HEK293T (cell line): ENCODE measurements around the gene TOM1L1.

Source experiments
- CTCF ChIA-PET: fragments of 350-600 bp; formaldehyde crosslinking; extraction: SDS; loops from one replicate; lab custom pipeline; 2021; ENCODE audit warnings: antibody characterized with exemption, inconsistent platforms; lab: Yijun Ruan, JAX
- POLR2A ChIA-PET: fragments of 350-600 bp; formaldehyde crosslinking; extraction: SDS; loops from one replicate; lab custom pipeline; 2020; ENCODE audit warnings: antibody characterized with exemption, inconsistent platforms; lab: Yijun Ruan, JAX
- DNase-seq: peaks from one replicate; pipeline ENCODE4 v3.0.0; 2012; ENCODE audit warnings: mixed read lengths; ENCODE audit errors: extremely low spot score
- ARNT ChIP-seq: fragments of 450-650 bp; IDR thresholded peaks from 2 replicates; pipeline ENCODE4 v1.6.1; 2017; ENCODE audit warnings: mild to moderate bottlenecking
- BHLHE40 ChIP-seq: fragments of 450-650 bp; IDR thresholded peaks from 2 replicates; pipeline ENCODE4 v1.6.1; 2016; ENCODE audit warnings: mild to moderate bottlenecking, moderate library complexity, borderline replicate concordance
- CTBP1 ChIP-seq: fragments of 450-650 bp; IDR thresholded peaks from 2 replicates; pipeline ENCODE4 v1.6.1; 2016; ENCODE audit warnings: borderline replicate concordance
- ELF4 ChIP-seq: fragments of 450-650 bp; IDR thresholded peaks from 2 replicates; pipeline ENCODE4 v1.6.1; 2017; ENCODE audit warnings: antibody characterized with exemption
- FOXA1 ChIP-seq: fragments of 450-650 bp; IDR thresholded peaks from 2 replicates; pipeline ENCODE4 v1.6.1; 2016; ENCODE audit warnings: mild to moderate bottlenecking
- FOXK2 ChIP-seq: fragments of 450-650 bp; IDR thresholded peaks from 2 replicates; pipeline ENCODE4 v1.6.1; 2016; ENCODE audit warnings: mild to moderate bottlenecking
- FOXM1 ChIP-seq: fragments of 450-650 bp; IDR thresholded peaks from 2 replicates; pipeline ENCODE4 v1.6.1; 2017; ENCODE audit warnings: mild to moderate bottlenecking, borderline replicate concordance
- HDGF ChIP-seq: fragments of 450-650 bp; IDR thresholded peaks from 2 replicates; pipeline ENCODE4 v1.6.1; 2017; ENCODE audit warnings: antibody characterized with exemption, borderline replicate concordance
- L3MBTL2 ChIP-seq: fragments of 450-650 bp; conservative IDR thresholded peaks from 2 replicates; pipeline ENCODE4 v1.6.1; 2016; ENCODE audit warnings: mild to moderate bottlenecking
- LEF1 ChIP-seq: fragments of 450-650 bp; IDR thresholded peaks from 2 replicates; pipeline ENCODE4 v1.6.1; 2017; ENCODE audit warnings: mild to moderate bottlenecking, borderline replicate concordance
- NFRKB ChIP-seq: fragments of 450-650 bp; IDR thresholded peaks from 2 replicates; pipeline ENCODE4 v1.6.1; 2016; ENCODE audit warnings: mild to moderate bottlenecking, moderate library complexity
- SP1 ChIP-seq: fragments of 450-650 bp; IDR thresholded peaks from 2 replicates; pipeline ENCODE4 v1.6.1; 2017
- SUZ12 ChIP-seq: fragments of 450-650 bp; IDR thresholded peaks from 2 replicates; pipeline ENCODE4 v1.6.1; 2016; ENCODE audit warnings: mild to moderate bottlenecking
- TARDBP ChIP-seq: fragments of 450-650 bp; IDR thresholded peaks from 2 replicates; pipeline ENCODE4 v1.6.1; 2016
- ZNF384 ChIP-seq: fragments of 450-650 bp; IDR thresholded peaks from 2 replicates; pipeline ENCODE4 v1.6.1; 2016
- TF ChIP-seq, protein P1 (sequence below): fragments of 450-650 bp; IDR thresholded peaks from 2 replicates; pipeline ENCODE4 v1.6.1; 2016

Gene TOM1L1

DNA sequence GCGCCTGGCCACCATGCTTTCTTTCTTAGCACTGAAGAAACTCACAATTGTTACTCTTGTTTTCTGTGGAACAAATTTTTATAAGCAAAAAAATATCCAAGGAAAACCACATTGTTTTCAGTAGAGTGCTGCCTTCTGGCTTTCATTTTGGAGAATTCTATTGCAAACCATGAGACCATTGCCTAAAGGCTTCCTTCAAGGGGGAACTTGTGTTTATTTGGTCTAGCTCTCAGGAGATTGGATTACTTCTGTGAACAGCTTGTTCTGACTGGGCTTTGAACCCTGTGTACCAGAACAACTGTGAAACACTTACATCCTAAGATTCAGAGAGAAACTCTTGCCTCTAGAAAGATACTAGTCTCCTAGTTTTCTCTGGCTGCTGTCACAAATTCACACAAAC, 32.1 kb downstream of the TOM1L1 start:
- ChIA-PET CTCF (no interaction called here), POLR2A (no interaction called here)
- DNase-seq = no peak
- TF ChIP-seq FOXK2 = no peak
- no peak for TF ChIP-seq TARDBP
- TF ChIP-seq SUZ12 = no peak
- TF ChIP-seq L3MBTL2 = no peak
- TF ChIP-seq CTBP1 = no peak
- TF ChIP-seq FOXM1 = no peak
- no peak for TF ChIP-seq NFRKB
- no peak for TF ChIP-seq ELF4
- no peak for TF ChIP-seq LEF1
- no peak for TF ChIP-seq ARNT
- no peak for TF ChIP-seq SP1

DNA sequence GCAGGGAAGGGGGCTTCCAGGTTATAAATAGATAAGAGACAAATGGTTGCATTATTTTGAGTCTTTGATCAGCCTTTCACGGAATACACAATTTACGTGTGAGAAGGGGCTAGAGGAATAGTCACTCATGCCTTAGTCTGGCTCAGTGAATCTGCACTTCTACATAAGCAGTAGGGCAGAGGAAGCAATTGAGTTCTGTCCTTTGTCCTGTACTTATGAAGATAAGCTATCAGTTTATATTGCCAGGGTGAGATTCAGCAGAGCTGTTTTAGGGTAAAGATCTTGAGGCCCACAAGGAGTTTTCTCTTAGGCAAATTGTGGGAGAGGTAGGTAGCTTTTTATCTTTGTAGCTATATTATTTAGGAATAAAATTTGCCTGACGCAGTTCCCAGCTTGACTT, 33.3 kb downstream of the TOM1L1 start:
- CTCF ChIA-PET = no interaction called here
- POLR2A ChIA-PET = no interaction called here
- TF ChIP-seq FOXM1 (no peak), SP1 (no peak), TARDBP (no peak), ARNT (no peak), HDGF (no peak), ELF4 (no peak), CTBP1 (no peak), NFRKB (no peak), ZNF384 (no peak), BHLHE40 (no peak), FOXA1 (no peak), FOXK2 (no peak), SUZ12 (no peak), LEF1 (no peak), L3MBTL2 (no peak)
- TF ChIP-seq, protein P1, sequence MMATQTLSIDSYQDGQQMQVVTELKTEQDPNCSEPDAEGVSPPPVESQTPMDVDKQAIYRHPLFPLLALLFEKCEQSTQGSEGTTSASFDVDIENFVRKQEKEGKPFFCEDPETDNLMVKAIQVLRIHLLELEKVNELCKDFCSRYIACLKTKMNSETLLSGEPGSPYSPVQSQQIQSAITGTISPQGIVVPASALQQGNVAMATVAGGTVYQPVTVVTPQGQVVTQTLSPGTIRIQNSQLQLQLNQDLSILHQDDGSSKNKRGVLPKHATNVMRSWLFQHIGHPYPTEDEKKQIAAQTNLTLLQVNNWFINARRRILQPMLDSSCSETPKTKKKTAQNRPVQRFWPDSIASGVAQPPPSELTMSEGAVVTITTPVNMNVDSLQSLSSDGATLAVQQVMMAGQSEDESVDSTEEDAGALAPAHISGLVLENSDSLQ = no peak
- DNase-seq = no peak

DNA sequence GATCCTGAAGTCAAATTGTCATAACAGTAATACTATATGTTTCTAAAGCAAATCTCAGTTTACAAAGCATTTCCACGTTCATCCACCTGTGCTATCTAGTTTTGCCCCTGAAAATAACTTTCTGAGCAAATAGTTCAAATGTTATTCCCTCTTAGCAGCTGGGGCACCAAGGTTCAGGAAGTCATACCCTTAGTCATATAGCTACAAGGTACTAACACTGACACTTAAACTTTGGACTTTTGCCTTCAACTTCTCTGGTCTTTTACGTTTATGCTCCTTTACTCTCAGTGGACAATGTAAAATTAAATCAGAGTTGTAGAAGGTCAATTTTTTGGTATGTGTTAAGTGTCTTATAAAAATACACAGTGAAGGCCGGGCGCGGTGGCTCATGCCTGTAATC, 34.8 kb downstream of the TOM1L1 start:
- ChIA-PET CTCF (interaction anchor here (0.5 kb wide), 1 partner anchor 12 kb away, joined by 3 read pairs; no protein-coding TSS in a partner anchor), POLR2A (no interaction called here)
- no peak for DNase-seq
- TF ChIP-seq L3MBTL2 (no peak), ARNT (no peak), ELF4 (no peak), SP1 (no peak), ZNF384 (no peak), CTBP1 (no peak)
- TF ChIP-seq, protein P1 = no peak

DNA sequence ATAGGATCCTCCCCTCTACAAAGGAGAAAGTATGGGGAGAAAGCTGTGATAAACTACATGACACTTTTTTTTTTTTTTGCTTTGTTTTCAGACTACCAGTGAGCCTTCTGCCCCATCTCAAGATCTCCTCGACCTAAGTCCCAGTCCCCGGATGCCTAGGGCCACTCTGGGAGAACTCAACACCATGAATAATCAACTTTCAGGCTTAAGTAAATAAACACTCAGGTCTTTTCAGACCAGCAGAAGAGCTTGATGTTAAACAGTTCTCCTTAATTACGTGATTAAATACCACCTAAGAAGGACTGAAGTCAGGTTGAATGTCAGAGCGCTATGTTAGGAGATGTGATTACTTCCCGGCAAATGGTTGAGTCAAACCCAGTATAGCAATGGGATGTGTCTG, 36.4 kb downstream of the TOM1L1 start:
- ChIA-PET POLR2A (no interaction called here), CTCF (no interaction called here)
- no peak for TF ChIP-seq FOXM1
- TF ChIP-seq ARNT = no peak
- no peak for TF ChIP-seq CTBP1
- no peak for TF ChIP-seq TARDBP
- TF ChIP-seq ZNF384 = no peak
- TF ChIP-seq BHLHE40 = no peak
- no peak for TF ChIP-seq ELF4
- TF ChIP-seq FOXA1 = no peak
- TF ChIP-seq NFRKB = no peak
- TF ChIP-seq SP1 = no peak
- no peak for TF ChIP-seq HDGF
- no peak for TF ChIP-seq LEF1
- no peak for TF ChIP-seq SUZ12
- TF ChIP-seq L3MBTL2 = no peak
- TF ChIP-seq FOXK2 = no peak
- TF ChIP-seq, protein P1 = no peak
- DNase-seq = no peak

DNA sequence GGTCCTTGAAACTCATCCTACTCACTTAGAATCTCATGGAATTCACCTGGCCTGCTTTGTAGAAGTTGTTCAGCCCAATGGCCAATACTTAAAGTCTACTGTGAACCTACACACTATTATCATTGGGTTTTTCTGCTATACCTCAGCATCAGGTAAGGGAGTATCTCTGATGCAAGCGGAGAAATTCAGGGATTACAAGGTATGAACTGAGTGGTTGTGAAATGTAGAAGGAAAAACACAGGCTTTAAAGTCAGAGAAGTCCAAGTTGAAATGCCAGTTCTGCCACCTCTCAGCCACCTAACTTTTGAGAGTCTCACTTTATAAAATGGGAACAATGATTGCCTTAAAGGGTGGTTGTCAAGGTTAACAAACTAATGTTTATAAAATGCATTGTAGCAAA, 36.8 kb downstream of the TOM1L1 start:
- TF ChIP-seq TARDBP = no peak
- no peak for TF ChIP-seq L3MBTL2
- TF ChIP-seq SP1 = no peak
- no peak for TF ChIP-seq FOXA1
- no peak for TF ChIP-seq ELF4
- TF ChIP-seq ARNT = no peak
- TF ChIP-seq SUZ12 = no peak
- TF ChIP-seq, protein P1 = no peak
- TF ChIP-seq ZNF384 = no peak
- TF ChIP-seq CTBP1 = no peak
- no peak for TF ChIP-seq LEF1
- TF ChIP-seq HDGF = no peak
- no peak for DNase-seq
- ChIA-PET CTCF (no interaction called here), POLR2A (no interaction called here)

DNA sequence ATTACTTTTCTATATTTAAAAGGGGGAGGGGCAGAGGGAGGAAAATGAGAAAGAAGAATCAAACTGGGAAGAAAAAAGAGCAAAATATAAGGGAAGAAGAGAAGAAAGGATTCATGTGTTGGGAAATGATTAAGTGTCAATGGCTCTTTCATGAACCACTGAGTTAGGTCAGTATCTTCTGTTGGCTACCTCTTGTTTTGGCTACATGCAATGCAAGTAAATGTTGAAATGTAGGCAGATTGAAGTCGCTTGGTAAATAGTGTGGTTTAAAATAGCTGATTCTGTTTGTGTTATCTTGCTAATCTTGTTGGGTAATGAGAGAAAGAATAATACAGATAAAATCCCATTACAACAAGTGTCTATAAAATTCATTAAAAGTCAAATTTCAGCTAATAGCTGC, 40.6 kb downstream of the TOM1L1 start:
- CTCF ChIA-PET = no interaction called here
- no peak for DNase-seq
- TF ChIP-seq, protein P1 = no peak
- no peak for TF ChIP-seq ELF4
- TF ChIP-seq HDGF = no peak
- no peak for TF ChIP-seq LEF1
- no peak for TF ChIP-seq ARNT
- TF ChIP-seq FOXK2 = no peak
- TF ChIP-seq CTBP1 = no peak
- TF ChIP-seq BHLHE40 = no peak
- POLR2A ChIA-PET = no interaction called here
